ENCODE results near the gene CPN2. TPM values are rescaled to one million over a fixed set of nuclear protein-coding genes. Genes with fewer than 3 reads are reported as not detected.
A peak's percentile ranks its signal among the peaks of the same experiment; 100 is the strongest.

The CPN2 gene
- polyA plus RNA-seq, 1 donor from 2014 or later: not detected

DNA sequence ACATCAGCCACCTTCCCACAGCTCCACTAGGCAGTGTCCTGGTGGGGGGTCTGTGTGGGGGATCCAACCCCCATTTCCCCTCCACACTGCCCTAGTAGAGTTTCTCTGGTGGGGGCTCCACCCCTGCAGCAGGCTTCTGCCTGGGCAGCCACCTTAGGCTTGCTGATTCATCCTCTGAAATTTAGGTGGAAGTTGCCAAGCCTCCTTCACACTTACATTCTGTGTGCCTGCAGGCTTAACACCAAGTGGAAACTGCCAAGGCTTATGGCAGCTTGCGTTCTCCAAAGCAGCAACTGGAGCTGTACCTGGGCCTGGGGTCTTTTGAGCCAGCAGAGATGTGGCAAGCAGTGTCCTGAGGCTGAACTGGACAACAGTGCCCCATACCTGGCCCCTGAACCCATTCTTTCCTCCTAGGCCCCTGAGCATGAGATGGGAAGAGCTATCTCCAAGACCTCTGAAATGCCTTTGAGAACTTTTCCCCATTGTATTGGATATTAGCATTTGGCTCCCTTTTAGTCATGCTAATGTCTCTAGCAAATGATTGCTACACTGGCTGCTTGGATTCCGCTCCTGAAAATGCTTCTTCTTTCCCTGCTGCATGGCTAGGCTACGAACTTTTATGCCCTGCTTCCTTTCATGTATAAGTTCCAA lies 32.5 kb downstream of the CPN2 start:
- no peak overlapping the region for H3K9ac ChIP-seq (ENCODE audit: low read length)
- H3K9me2 ChIP-seq (ENCODE audit: insufficient read depth, low read length): no peaks in the 10 kb centered on the region
- H3K4me3 ChIP-seq (ENCODE audit: low read length): no peak overlapping the region
- H3K4me2 ChIP-seq (ENCODE audit: low read length): no peak overlapping the region
- no peaks in the 10 kb centered on the region for H3F3A ChIP-seq (ENCODE audit: insufficient read depth, low read length, poor library complexity, severe bottlenecking)
- peaks cover 9% of the 10 kb centered on the region for H3K27me3 ChIP-seq (ENCODE audit: insufficient read depth, low read depth, low read length)
- TF ChIP-seq TAF1 (IDR thresholded peaks at IDR 0.05; ENCODE audit: low read depth) (no peak), EP300 (conservative IDR thresholded peaks at IDR 0.05; ENCODE audit: poor library complexity, severe bottlenecking) (no peak), EZH2 (IDR thresholded peaks at IDR 0.05; ENCODE audit: borderline replicate concordance, insufficient read depth, low read length, poor library complexity, severe bottlenecking) (no peak), MXI1 (conservative IDR thresholded peaks at IDR 0.05; ENCODE audit: poor library complexity, severe bottlenecking) (no peak), POLR2AphosphoS5 (IDR thresholded peaks at IDR 0.05) (no peak)
- TF ChIP-seq, protein P1, sequence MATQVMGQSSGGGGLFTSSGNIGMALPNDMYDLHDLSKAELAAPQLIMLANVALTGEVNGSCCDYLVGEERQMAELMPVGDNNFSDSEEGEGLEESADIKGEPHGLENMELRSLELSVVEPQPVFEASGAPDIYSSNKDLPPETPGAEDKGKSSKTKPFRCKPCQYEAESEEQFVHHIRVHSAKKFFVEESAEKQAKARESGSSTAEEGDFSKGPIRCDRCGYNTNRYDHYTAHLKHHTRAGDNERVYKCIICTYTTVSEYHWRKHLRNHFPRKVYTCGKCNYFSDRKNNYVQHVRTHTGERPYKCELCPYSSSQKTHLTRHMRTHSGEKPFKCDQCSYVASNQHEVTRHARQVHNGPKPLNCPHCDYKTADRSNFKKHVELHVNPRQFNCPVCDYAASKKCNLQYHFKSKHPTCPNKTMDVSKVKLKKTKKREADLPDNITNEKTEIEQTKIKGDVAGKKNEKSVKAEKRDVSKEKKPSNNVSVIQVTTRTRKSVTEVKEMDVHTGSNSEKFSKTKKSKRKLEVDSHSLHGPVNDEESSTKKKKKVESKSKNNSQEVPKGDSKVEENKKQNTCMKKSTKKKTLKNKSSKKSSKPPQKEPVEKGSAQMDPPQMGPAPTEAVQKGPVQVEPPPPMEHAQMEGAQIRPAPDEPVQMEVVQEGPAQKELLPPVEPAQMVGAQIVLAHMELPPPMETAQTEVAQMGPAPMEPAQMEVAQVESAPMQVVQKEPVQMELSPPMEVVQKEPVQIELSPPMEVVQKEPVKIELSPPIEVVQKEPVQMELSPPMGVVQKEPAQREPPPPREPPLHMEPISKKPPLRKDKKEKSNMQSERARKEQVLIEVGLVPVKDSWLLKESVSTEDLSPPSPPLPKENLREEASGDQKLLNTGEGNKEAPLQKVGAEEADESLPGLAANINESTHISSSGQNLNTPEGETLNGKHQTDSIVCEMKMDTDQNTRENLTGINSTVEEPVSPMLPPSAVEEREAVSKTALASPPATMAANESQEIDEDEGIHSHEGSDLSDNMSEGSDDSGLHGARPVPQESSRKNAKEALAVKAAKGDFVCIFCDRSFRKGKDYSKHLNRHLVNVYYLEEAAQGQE (IDR thresholded peaks at IDR 0.05; ENCODE audit: borderline replicate concordance): no peak
- H3K27ac ChIP-seq (ENCODE audit: low read length): no peak overlapping the region
- H4K20me1 ChIP-seq (ENCODE audit: insufficient read depth): no peaks in the 10 kb centered on the region
- no peaks in the 10 kb centered on the region for H3K36me3 ChIP-seq (ENCODE audit: insufficient read depth, low read length)
- peaks cover 5% of the 10 kb centered on the region for H3K9me3 ChIP-seq (ENCODE audit: low read length)
- H2AFZ ChIP-seq (ENCODE audit: low read depth, low read length): no peak overlapping the region
- H3K79me2 ChIP-seq (replicated peaks; ENCODE audit: insufficient read depth, low read length): no peaks in the 10 kb centered on the region

DNA sequence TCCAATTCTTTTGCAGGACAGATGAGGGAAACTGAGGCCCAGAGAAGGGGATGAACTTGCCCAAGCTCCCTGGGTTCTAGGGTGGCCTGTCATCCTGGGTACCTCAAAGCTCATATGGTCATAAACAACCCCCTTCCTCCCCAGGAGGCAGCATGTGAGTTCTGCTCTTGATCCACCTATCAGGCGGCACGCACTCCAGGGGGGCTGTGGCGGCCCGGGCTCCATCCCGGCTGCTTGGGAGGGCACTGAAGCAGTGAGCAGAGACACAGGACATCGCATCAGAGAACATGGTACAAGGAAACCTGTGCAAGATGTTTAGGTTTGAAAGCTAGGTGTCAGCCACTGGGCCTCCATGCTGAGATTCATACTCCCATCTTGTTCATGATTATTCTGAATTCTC lies 34.2 kb downstream of the CPN2 start:
- no peaks in the 10 kb centered on the region for H3K9me2 ChIP-seq (ENCODE audit: insufficient read depth, low read length)
- no peak overlapping the region for H3K4me3 ChIP-seq (ENCODE audit: low read length)
- H4K20me1 ChIP-seq (ENCODE audit: insufficient read depth): no peaks in the 10 kb centered on the region
- H3K9ac ChIP-seq (ENCODE audit: low read length): no peak overlapping the region
- peaks cover 9% of the 10 kb centered on the region for H3K27me3 ChIP-seq (ENCODE audit: insufficient read depth, low read depth, low read length)
- no peaks in the 10 kb centered on the region for H3K36me3 ChIP-seq (ENCODE audit: insufficient read depth, low read length)
- peaks cover 5% of the 10 kb centered on the region for H3K9me3 ChIP-seq (ENCODE audit: low read length)
- H3K4me2 ChIP-seq (ENCODE audit: low read length): no peak overlapping the region
- H3F3A ChIP-seq (ENCODE audit: insufficient read depth, low read length, poor library complexity, severe bottlenecking): no peaks in the 10 kb centered on the region
- no peaks in the 10 kb centered on the region for H3K79me2 ChIP-seq (replicated peaks; ENCODE audit: insufficient read depth, low read length)
- no peak overlapping the region for H3K27ac ChIP-seq (ENCODE audit: low read length)
- no peak for TF ChIP-seq POLR2AphosphoS5 (IDR thresholded peaks at IDR 0.05)
- no peak for TF ChIP-seq TAF1 (IDR thresholded peaks at IDR 0.05; ENCODE audit: low read depth)
- TF ChIP-seq MXI1 (conservative IDR thresholded peaks at IDR 0.05; ENCODE audit: poor library complexity, severe bottlenecking): no peak
- TF ChIP-seq EP300 (conservative IDR thresholded peaks at IDR 0.05; ENCODE audit: poor library complexity, severe bottlenecking): no peak
- TF ChIP-seq EZH2 (IDR thresholded peaks at IDR 0.05; ENCODE audit: borderline replicate concordance, insufficient read depth, low read length, poor library complexity, severe bottlenecking): no peak
- TF ChIP-seq RAD21 (conservative IDR thresholded peaks at IDR 0.05): no peak
- H2AFZ ChIP-seq (ENCODE audit: low read depth, low read length): no peak overlapping the region

DNA sequence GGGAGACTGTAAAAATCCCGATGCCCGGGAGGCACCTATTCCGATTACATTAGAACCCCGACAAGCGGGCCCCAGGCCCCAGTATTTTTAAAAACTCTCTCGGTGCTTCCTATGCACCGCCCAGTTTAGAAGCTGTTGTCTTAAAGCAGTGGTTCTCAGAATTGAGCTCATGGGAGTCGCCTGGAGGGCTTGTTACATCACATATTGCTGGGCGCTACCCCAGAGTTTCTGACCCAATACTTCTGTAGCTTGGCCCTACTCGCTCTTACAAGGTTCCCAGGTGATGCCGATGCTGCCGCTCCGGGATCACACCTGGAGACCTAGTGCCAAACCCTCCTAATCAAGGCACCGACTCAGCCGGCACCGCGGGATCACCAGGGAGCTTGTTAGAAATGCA lies 35.2 kb downstream of the CPN2 start:
- H3K27ac ChIP-seq (ENCODE audit: low read length): no peak overlapping the region
- H3F3A ChIP-seq (ENCODE audit: insufficient read depth, low read length, poor library complexity, severe bottlenecking): no peaks in the 10 kb centered on the region
- peak overlapping the region; percentile 59 for H3K9ac ChIP-seq (ENCODE audit: low read length)
- H4K20me1 ChIP-seq (ENCODE audit: insufficient read depth): no peaks in the 10 kb centered on the region
- no peaks in the 10 kb centered on the region for H3K36me3 ChIP-seq (ENCODE audit: insufficient read depth, low read length)
- H3K9me2 ChIP-seq (ENCODE audit: insufficient read depth, low read length): no peaks in the 10 kb centered on the region
- TF ChIP-seq MXI1 (conservative IDR thresholded peaks at IDR 0.05; ENCODE audit: poor library complexity, severe bottlenecking) (no peak), SMC3 (conservative IDR thresholded peaks at IDR 0.05; ENCODE audit: poor library complexity) (peak; percentile 46)
- H3K9me3 ChIP-seq (ENCODE audit: low read length): peaks cover 5% of the 10 kb centered on the region
- H3K4me2 ChIP-seq (ENCODE audit: low read length): no peak overlapping the region
- H3K27me3 ChIP-seq (ENCODE audit: insufficient read depth, low read depth, low read length): peaks cover 9% of the 10 kb centered on the region
- H2AFZ ChIP-seq (ENCODE audit: low read depth, low read length): no peak overlapping the region
- H3K4me3 ChIP-seq (ENCODE audit: low read length): peak overlapping the region; percentile 75
- no peaks in the 10 kb centered on the region for H3K79me2 ChIP-seq (replicated peaks; ENCODE audit: insufficient read depth, low read length)
